H9 (cell line): ENCODE measurements around the gene PLXND1. TPM values are rescaled to one million over a fixed set of nuclear protein-coding genes. Genes with fewer than 3 reads are reported as not detected.

Source experiments
- DNase-seq: peaks from one replicate; pipeline ENCODE4 v3.0.0-alpha.2; 2017
- H2AFZ ChIP-seq: one replicate; pipeline ENCODE4 v1.6.1; 2013; ENCODE audit warnings: mild to moderate bottlenecking, low read length, control low read depth, moderate library complexity
- H2AK5ac ChIP-seq: 2 replicates; pipeline ENCODE4 v1.6.1; 2013; ENCODE audit warnings: low read length, control low read depth, mixed read lengths; ENCODE audit not compliant: insufficient read length
- H2BK120ac ChIP-seq: one replicate; pipeline ENCODE4 v1.6.1; 2013; ENCODE audit warnings: low read depth, mild to moderate bottlenecking, low read length, control low read depth, inconsistent platforms; ENCODE audit not compliant: poor library complexity, severe bottlenecking
- H2BK12ac ChIP-seq: 2 replicates; pipeline ENCODE4 v1.6.1; 2013; ENCODE audit warnings: low read length, control low read depth, mixed read lengths, low read depth; ENCODE audit not compliant: insufficient read length
- H2BK15ac ChIP-seq: 2 replicates; pipeline ENCODE4 v1.6.1; 2013; ENCODE audit warnings: low read depth, low read length, control low read depth
- H2BK20ac ChIP-seq: one replicate; pipeline ENCODE4 v1.6.1; 2013; ENCODE audit warnings: low read depth, mild to moderate bottlenecking, low read length, control low read depth, inconsistent platforms; ENCODE audit not compliant: poor library complexity, severe bottlenecking
- H2BK5ac ChIP-seq: 2 replicates; pipeline ENCODE4 v1.6.1; 2013; ENCODE audit warnings: low read length, control low read depth, mixed read lengths; ENCODE audit not compliant: insufficient read length
- H3K14ac ChIP-seq: 2 replicates; pipeline ENCODE4 v1.6.1; 2013; ENCODE audit warnings: low read length, control low read depth; ENCODE audit not compliant: insufficient read depth
- H3K18ac ChIP-seq: 2 replicates; pipeline ENCODE4 v1.6.1; 2013; ENCODE audit warnings: low read depth, mild to moderate bottlenecking, mixed read lengths, low read length, control low read depth; ENCODE audit not compliant: insufficient read length
- H3K23ac ChIP-seq: 2 replicates; pipeline ENCODE4 v1.6.1; 2013; ENCODE audit warnings: low read length, control low read depth, mixed read lengths, low read depth; ENCODE audit not compliant: insufficient read length
- H3K23me2 ChIP-seq: 2 replicates; pipeline ENCODE4 v1.6.1; 2013; ENCODE audit warnings: low read depth, mild to moderate bottlenecking, mixed read lengths, low read length, control low read depth; ENCODE audit not compliant: insufficient read length, poor library complexity, severe bottlenecking
- H3K27ac ChIP-seq: 2 replicates; pipeline ENCODE4 v1.5.1; 2013; ENCODE audit warnings: low read length, control low read depth, mixed read lengths, low read depth; ENCODE audit not compliant: insufficient read length
- H3K27me3 ChIP-seq: 2 replicates; pipeline ENCODE4 v1.6.1; 2013; ENCODE audit warnings: low read length, control low read depth, inconsistent platforms; ENCODE audit not compliant: insufficient read depth
- H3K4ac ChIP-seq: 2 replicates; pipeline ENCODE4 v1.6.1; 2013; ENCODE audit warnings: low read depth, mild to moderate bottlenecking, control low read depth, inconsistent platforms, low read length, moderate library complexity
- H3K4me1 ChIP-seq: 2 replicates; pipeline ENCODE4 v1.6.1; 2013; ENCODE audit warnings: low read length, control low read depth, inconsistent platforms; ENCODE audit not compliant: insufficient read depth
- H3K4me2 ChIP-seq: 2 replicates; pipeline ENCODE4 v1.6.1; 2013; ENCODE audit warnings: low read length, control low read depth, mixed read lengths; ENCODE audit not compliant: insufficient read length, insufficient read depth
- H3K56ac ChIP-seq: 2 replicates; pipeline ENCODE4 v1.6.1; 2013; ENCODE audit warnings: low read depth, mild to moderate bottlenecking, mixed read lengths, low read length, control low read depth; ENCODE audit not compliant: insufficient read length
- H3K79me1 ChIP-seq: 2 replicates; pipeline ENCODE4 v1.6.1; 2013; ENCODE audit warnings: low read depth, mild to moderate bottlenecking, moderate library complexity, low read length, control low read depth, inconsistent platforms; ENCODE audit not compliant: insufficient read depth, poor library complexity, severe bottlenecking
- H3K79me2 ChIP-seq: 2 replicates; pipeline ENCODE4 v1.6.1; 2013; ENCODE audit warnings: low read length, control low read depth, inconsistent platforms; ENCODE audit not compliant: insufficient read depth
- H3K9ac ChIP-seq: 2 replicates; pipeline ENCODE4 v1.6.1; 2013; ENCODE audit warnings: low read length, control low read depth, mixed read lengths; ENCODE audit not compliant: insufficient read length; ENCODE audit errors: extremely low read depth
- H3K9me3 ChIP-seq: one replicate; pipeline ENCODE4 v1.6.1; 2013; ENCODE audit warnings: low read depth, low read length, inconsistent platforms; ENCODE audit not compliant: control insufficient read depth
- H3T11ph ChIP-seq: one replicate; pipeline ENCODE4 v1.6.1; 2013; ENCODE audit warnings: mild to moderate bottlenecking, low read length, control low read depth, inconsistent platforms
- H4K20me1 ChIP-seq: one replicate; pipeline ENCODE4 v1.6.1; 2013; ENCODE audit not compliant: control insufficient read depth, insufficient read length, insufficient read depth
- H4K5ac ChIP-seq: 2 replicates; pipeline ENCODE4 v1.6.1; 2013; ENCODE audit warnings: low read depth, mild to moderate bottlenecking, mixed read lengths, low read length, control low read depth; ENCODE audit not compliant: insufficient read length
- H4K8ac ChIP-seq: replicated peaks from 2 replicates; pipeline ENCODE4 v1.6.1; 2013; ENCODE audit warnings: low read length, control low read depth, mixed read lengths, low read depth; ENCODE audit not compliant: insufficient read length
- H4K91ac ChIP-seq: 2 replicates; pipeline ENCODE4 v1.6.1; 2013; ENCODE audit warnings: low read depth, mild to moderate bottlenecking, moderate library complexity, mixed read lengths, low read length, control low read depth; ENCODE audit not compliant: insufficient read length
- H3K27ac Mint-ChIP-seq, 3 experiments: 2 replicates in 2 of 3; 3 replicates in 1 of 3; pipeline ENCODE4 v1.8.0; 2020 to 2021; ENCODE audit warnings: mixed read lengths in 3 of 3, mild to moderate bottlenecking in 1 of 3, moderate library complexity in 1 of 3
- H3K27me3 Mint-ChIP-seq: 2 replicates; pipeline ENCODE4 v1.8.0; 2021; ENCODE audit warnings: low read depth, mild to moderate bottlenecking, moderate library complexity, mixed read lengths
- H3K36me3 Mint-ChIP-seq, 3 experiments: 2 replicates in 2 of 3; 3 replicates in 1 of 3; pipeline ENCODE4 v1.8.0; 2020 to 2021; ENCODE audit warnings: low read depth in 3 of 3, mixed read lengths in 3 of 3; ENCODE audit not compliant: insufficient read depth in 1 of 3
- H3K4me1 Mint-ChIP-seq, 2 experiments: 2 replicates each; pipeline ENCODE4 v1.8.0; 2020; ENCODE audit warnings: mixed read lengths in 2 of 2
- H3K4me3 Mint-ChIP-seq, 2 experiments: 2 replicates in 1 of 2; 3 replicates in 1 of 2; pipeline ENCODE4 v1.8.0; 2020 to 2021; ENCODE audit warnings: mild to moderate bottlenecking in 2 of 2, mixed read lengths in 2 of 2, moderate library complexity in 1 of 2
- H3K9me3 Mint-ChIP-seq, 2 experiments: 2 replicates in 1 of 2; 3 replicates in 1 of 2; pipeline ENCODE4 v1.8.0; 2020; ENCODE audit warnings: mild to moderate bottlenecking in 2 of 2, mixed read lengths in 2 of 2, moderate library complexity in 1 of 2
- CTCF ChIP-seq: fragments of 200-600 bp; sonication (generic); conservative IDR thresholded peaks from 3 replicates; pipeline ENCODE4 v1.8.0; 2021; ENCODE audit warnings: antibody characterized with exemption, mild to moderate bottlenecking
- WGBS: extraction: QIAGEN DNeasy Blood & Tissue Kit; methylation state at CpG from one replicate; pipeline ENCODE4 v1.1.7; 2013; ENCODE audit warnings: missing lambda C conversion rate, low lambda C conversion rate, mixed read lengths; ENCODE audit not compliant: insufficient read length; ENCODE audit errors: extremely low coverage; 5-methylcytosine and 5-hydroxymethylcytosine counted together
- total RNA-seq: library from RNA; stranded (reverse); gene quantifications from 2 replicates; pipeline ENCODE4 v1.2.1, GENCODE V29; 2021

PLXND1 gene
- total RNA-seq, 1 experiment from 2014 or later, result 50.9 TPM

- no peak overlapping the region for H2BK120ac ChIP-seq
- no peak for DNase-seq
- peak overlapping the region in 2 of 3 experiments; percentile 44 to 66; a peak in 2 of 7 replicates for H3K27ac Mint-ChIP-seq
Measured at GRCh38 chr3:129514563-129514962, 91.9 kb downstream of the PLXND1 start.

More at GRCh38 chr3:129514563-129514962, 91.9 kb downstream of the PLXND1 start:
- no peak overlapping the region for H3K4me2 ChIP-seq
- no CpG with 5 or more reads among the region's 6 CpGs for WGBS
- H2AK5ac ChIP-seq, result no peak overlapping the region
- Mint-ChIP-seq H3K4me1 (peaks cover 4 to 7% of the 10 kb centered on the region in 2 experiments; a peak in 3 of 4 replicates), H3K27me3 (no peaks in the 10 kb centered on the region), H3K4me3 (no peak overlapping the region), H3K9me3 (no peaks in the 10 kb centered on the region), H3K36me3 (peaks cover 10 to 25% (median 17%) of the 10 kb centered on the region in 3 experiments)
- no peak overlapping the region for H2BK15ac ChIP-seq
- no peak overlapping the region for H2AFZ ChIP-seq
- H3K4ac ChIP-seq, result no peak overlapping the region
- H3K14ac ChIP-seq, result no peak overlapping the region
- H3K4me1 ChIP-seq, result peaks cover 2% of the 10 kb centered on the region; the same call in 1 of the 2 replicates
- no peak overlapping the region for H2BK20ac ChIP-seq
- no peak overlapping the region for H3K27ac ChIP-seq
- H3K23me2 ChIP-seq, result no peaks in the 10 kb centered on the region
- no peaks in the 10 kb centered on the region for H3K79me2 ChIP-seq
- no peaks in the 10 kb centered on the region for H3K9me3 ChIP-seq
- H4K5ac ChIP-seq, result no peak overlapping the region
- no peak overlapping the region for H3K18ac ChIP-seq
- H3K23ac ChIP-seq, result no peak overlapping the region
- H4K8ac ChIP-seq, result no peak overlapping the region
- no peak overlapping the region for H2BK5ac ChIP-seq
- no peaks in the 10 kb centered on the region for H3K79me1 ChIP-seq
- H4K20me1 ChIP-seq, result no peaks in the 10 kb centered on the region
- no peak overlapping the region for H2BK12ac ChIP-seq
- no peaks in the 10 kb centered on the region for H3K27me3 ChIP-seq
- H3K56ac ChIP-seq, result no peak overlapping the region
- H3K9ac ChIP-seq, result no peak overlapping the region
- no peak overlapping the region for H4K91ac ChIP-seq
- no peak overlapping the region for H3T11ph ChIP-seq
- no peak for TF ChIP-seq CTCF
